Thyroid gland (tissue), 4 donors: ENCODE results near the gene FLAD1. TPM values are rescaled to one million over a fixed set of nuclear protein-coding genes. Genes with fewer than 3 reads are reported as not detected.

Experiments
- DNase-seq, 2 donors: peaks; one replicate each; pipeline ENCODE4 v3.0.0-alpha.2; 2019
- H3K27ac ChIP-seq, 3 donors: fragments of 200-600 bp; sonication (generic); 1 replicate in 2 of 3; 2 replicates in 1 of 3; pipeline ENCODE4 v1.5.1; 2016 to 2019; ENCODE audit warnings: mild to moderate bottlenecking in 1 of 3, moderate library complexity in 1 of 3
- H3K27me3 ChIP-seq: fragments of 200-600 bp; sonication (generic); one replicate; pipeline ENCODE4 v1.5.1; 2019
- H3K36me3 ChIP-seq, 2 donors: fragments of 200-600 bp; sonication (generic); one replicate each; pipeline ENCODE4 v1.5.1; 2016 to 2019
- H3K4me1 ChIP-seq, 2 donors: fragments of 200-600 bp; sonication (generic); one replicate each; pipeline ENCODE4 v1.5.1; 2017 to 2019
- H3K4me3 ChIP-seq, 3 donors: fragments of 200-600 bp; sonication (generic); replicated peaks in 1 of 3; 1 replicate in 2 of 3; 2 replicates in 1 of 3; pipeline ENCODE4 v1.5.1; 2016; ENCODE audit warnings: mild to moderate bottlenecking in 1 of 3
- H3K9me3 ChIP-seq: fragments of 200-600 bp; sonication (generic); one replicate; pipeline ENCODE4 v1.5.1; 2017
- POLR2A ChIP-seq, 2 donors: fragments of 450-650 bp; IDR thresholded peaks; one replicate each; pipeline ENCODE4 v1.6.1; 2017; ENCODE audit warnings: antibody characterized with exemption in 2 of 2, mild to moderate bottlenecking in 2 of 2, moderate library complexity in 1 of 2
- WGBS, 2 donors: methylation state at CpG; one replicate each; pipeline ENCODE4 v1.1.5; 2017; 5-methylcytosine and 5-hydroxymethylcytosine counted together
- intact Hi-C: fragments of 100-400 bp; cut with DNase I; formaldehyde crosslinking; loops from one replicate; pipeline ENCODE4 v1.15.1; 2023
- total RNA-seq, 4 donors: library from RNA; depleted of rRNA; stranded (reverse); fragments of >200 nt; gene quantifications; one replicate each; pipeline ENCODE4 v1.2.3, GENCODE V29; 2016
- TF ChIP-seq, protein P1 (sequence below), 6 experiments: fragments of 200-600 bp in 3 of 6; fragments of 450-650 bp in 3 of 6; sonication (generic) in 3 of 6; IDR thresholded peaks; one replicate each; pipeline ENCODE4 v1.5.1; 2016 to 2019; ENCODE audit warnings: antibody characterized with exemption in 6 of 6, mild to moderate bottlenecking in 2 of 6, inconsistent platforms in 1 of 6, moderate library complexity in 1 of 6

The FLAD1 gene
- total RNA-seq, 4 donors from 2014 or later, result 24.1 to 39.3 (median 31.1) TPM

DNA sequence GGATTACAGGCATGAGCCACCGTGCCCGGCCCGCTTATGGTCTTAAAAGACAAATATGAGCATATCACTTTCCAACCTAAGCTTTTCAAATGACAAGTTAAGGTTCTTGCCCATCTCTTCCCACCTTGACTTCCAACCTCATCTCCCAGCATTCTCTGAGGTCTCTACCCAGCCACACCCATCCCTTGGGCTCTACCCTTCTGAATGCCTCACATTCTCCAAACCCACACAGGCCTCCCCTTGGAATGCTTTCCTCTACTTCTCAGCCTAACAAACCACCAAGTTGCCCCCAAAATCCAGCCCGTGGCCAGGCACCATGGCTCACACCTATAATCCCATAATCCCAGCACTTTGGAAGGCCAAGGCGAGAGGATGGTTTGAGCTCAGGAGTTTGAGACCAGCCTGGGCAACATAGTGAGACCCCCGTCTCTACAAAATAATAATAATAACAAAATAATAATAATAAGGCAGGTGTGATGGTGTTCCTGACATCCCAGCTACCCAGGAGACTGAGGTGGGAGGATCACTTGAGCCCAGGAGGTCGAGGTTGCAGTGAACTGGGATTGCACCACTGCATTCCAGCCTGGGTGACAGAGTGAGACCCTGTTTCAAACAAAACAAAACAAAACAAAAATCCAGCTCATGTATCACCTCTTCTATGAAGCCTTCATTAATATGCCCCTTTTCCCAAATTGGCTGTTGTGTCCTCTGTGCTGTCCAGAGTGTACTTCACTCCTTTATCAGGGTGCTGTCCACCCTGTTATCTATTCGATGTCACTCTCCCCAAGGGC is 39.2 kb downstream of the FLAD1 start:
- Histone ChIP-seq H3K4me3 (no peak overlapping the region), H3K9me3 (no peaks in the 10 kb centered on the region), H3K36me3 (no peaks in the 10 kb centered on the region), H3K27me3 (no peaks in the 10 kb centered on the region), H3K4me1 (peaks cover 24 to 33% of the 10 kb centered on the region in 2 donors), H3K27ac (no peak overlapping the region)
- intact Hi-C loops, result no loop called here
- no peak for TF ChIP-seq POLR2A (IDR thresholded peaks at IDR 0.05)
- TF ChIP-seq, protein P1, sequence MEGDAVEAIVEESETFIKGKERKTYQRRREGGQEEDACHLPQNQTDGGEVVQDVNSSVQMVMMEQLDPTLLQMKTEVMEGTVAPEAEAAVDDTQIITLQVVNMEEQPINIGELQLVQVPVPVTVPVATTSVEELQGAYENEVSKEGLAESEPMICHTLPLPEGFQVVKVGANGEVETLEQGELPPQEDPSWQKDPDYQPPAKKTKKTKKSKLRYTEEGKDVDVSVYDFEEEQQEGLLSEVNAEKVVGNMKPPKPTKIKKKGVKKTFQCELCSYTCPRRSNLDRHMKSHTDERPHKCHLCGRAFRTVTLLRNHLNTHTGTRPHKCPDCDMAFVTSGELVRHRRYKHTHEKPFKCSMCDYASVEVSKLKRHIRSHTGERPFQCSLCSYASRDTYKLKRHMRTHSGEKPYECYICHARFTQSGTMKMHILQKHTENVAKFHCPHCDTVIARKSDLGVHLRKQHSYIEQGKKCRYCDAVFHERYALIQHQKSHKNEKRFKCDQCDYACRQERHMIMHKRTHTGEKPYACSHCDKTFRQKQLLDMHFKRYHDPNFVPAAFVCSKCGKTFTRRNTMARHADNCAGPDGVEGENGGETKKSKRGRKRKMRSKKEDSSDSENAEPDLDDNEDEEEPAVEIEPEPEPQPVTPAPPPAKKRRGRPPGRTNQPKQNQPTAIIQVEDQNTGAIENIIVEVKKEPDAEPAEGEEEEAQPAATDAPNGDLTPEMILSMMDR (IDR thresholded peaks at IDR 0.05), result no peak
- no peak for DNase-seq
- 67 to 83% methylated on average over 8 of the region's 8 CpGs for WGBS, 2 donors

DNA sequence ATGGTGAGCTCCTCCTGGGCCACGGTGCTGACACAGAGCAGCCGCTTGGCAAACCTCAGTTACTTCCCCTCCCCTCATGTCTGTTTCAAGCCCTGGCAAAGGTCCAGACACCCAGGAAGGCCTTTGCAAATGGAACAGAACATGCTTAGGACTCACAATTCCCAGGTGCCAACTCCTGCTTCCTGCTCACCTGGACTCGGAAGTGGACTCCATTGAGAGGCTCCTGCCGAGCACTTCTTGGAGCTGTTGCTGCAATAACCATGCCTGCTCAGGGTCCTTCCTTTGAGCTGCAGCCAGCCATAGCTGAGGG is 39.7 kb downstream of the FLAD1 start:
- WGBS, 2 donors, result 26 to 47% methylated on average over 4 of the region's 4 CpGs
- Histone ChIP-seq H3K27ac (no peak overlapping the region), H3K4me3 (no peak overlapping the region), H3K4me1 (peaks cover 20 to 27% of the 10 kb centered on the region in 2 donors), H3K36me3 (no peaks in the 10 kb centered on the region), H3K27me3 (no peaks in the 10 kb centered on the region), H3K9me3 (no peaks in the 10 kb centered on the region)
- DNase-seq, result peak; percentile 75 to 88
- no peak for TF ChIP-seq POLR2A (IDR thresholded peaks at IDR 0.05)
- TF ChIP-seq, protein P1 (IDR thresholded peaks at IDR 0.05), result no peak
- intact Hi-C loops, result no loop called here

DNA sequence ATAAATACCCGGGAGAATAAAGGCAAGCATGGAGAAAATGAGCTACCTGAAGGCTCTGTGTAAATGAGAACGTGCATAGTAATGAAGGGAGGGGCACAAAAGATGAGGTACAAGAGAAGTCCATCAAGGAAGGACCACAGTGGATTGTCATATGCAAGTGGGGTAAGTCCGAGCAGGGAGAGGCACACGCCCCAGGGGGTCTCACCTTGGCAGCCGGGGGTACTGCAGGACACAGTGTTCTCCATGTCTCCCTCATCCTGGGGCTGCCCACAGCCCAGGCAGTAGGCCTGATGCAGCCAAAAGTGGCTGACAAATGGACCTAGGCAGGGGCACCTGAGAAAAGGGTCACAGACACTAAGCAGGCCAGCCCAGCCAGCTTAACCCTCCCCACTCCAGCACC is 40.5 kb downstream of the FLAD1 start:
- Histone ChIP-seq H3K27me3 (no peaks in the 10 kb centered on the region), H3K36me3 (no peaks in the 10 kb centered on the region), H3K4me3 (no peak overlapping the region), H3K4me1 (peaks cover 13 to 20% of the 10 kb centered on the region in 2 donors), H3K27ac (no peak overlapping the region), H3K9me3 (no peaks in the 10 kb centered on the region)
- intact Hi-C loops, result no loop called here
- 80 to 83% methylated on average over 5 of the region's 5 CpGs for WGBS, 2 donors
- no peak for DNase-seq
- no peak for TF ChIP-seq POLR2A (IDR thresholded peaks at IDR 0.05)
- TF ChIP-seq, protein P1 (IDR thresholded peaks at IDR 0.05), result no peak

DNA sequence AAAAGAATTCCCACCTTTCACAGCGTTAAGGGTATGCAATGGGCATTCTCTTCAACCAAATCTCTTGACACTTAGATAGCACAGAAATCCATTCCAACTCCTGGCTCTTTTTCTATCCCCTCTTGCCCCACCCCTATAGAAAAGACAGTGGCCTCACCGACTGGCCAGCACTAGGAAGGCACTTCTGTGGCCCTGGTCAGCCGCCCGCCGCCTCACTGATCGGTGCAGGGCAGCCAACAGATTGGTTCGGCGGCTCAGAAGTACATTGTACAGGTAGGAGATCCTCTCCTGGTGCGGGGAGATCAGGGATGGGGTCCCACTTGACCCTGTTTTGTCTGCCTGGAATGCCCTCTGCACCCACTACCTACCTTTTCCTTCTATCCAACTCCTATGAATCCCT is 41.2 kb downstream of the FLAD1 start:
- 87 to 90% methylated on average over 9 of the region's 9 CpGs for WGBS, 2 donors
- intact Hi-C loops, result no loop called here
- Histone ChIP-seq H3K27me3 (no peaks in the 10 kb centered on the region), H3K9me3 (no peaks in the 10 kb centered on the region), H3K4me1 (peaks cover 6 to 13% of the 10 kb centered on the region in 2 donors), H3K4me3 (no peak overlapping the region), H3K27ac (no peak overlapping the region), H3K36me3 (no peaks in the 10 kb centered on the region)
- DNase-seq, result no peak
- TF ChIP-seq POLR2A (IDR thresholded peaks at IDR 0.05), result no peak
- TF ChIP-seq, protein P1 (IDR thresholded peaks at IDR 0.05), result no peak

DNA sequence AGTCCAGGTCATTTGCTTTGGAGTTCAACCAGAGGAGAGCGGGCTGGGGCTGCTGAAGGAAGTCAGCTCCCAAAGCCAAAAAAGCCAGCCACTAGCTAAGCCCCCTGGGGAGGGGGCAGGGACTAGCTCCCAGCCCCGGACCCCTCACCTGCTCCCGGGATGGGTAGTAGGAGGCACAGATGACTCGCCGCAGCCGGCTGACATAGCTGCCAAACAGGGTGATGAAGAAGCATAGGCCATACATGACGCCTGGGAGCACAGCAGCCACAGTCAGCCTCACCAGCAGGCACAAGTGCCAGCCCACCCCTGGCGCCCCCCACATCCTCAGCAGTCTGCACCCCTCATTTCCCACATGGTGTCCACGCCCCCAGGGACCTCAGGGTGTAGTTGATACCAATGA is 43.0 kb downstream of the FLAD1 start:
- no peak for TF ChIP-seq POLR2A (IDR thresholded peaks at IDR 0.05)
- TF ChIP-seq, protein P1 (IDR thresholded peaks at IDR 0.05), result no peak
- intact Hi-C loops, result no loop called here
- no peaks in the 10 kb centered on the region for H3K36me3 ChIP-seq
- H3K4me1 ChIP-seq, result peaks cover 6% of the 10 kb centered on the region in 2 donors
- no peak overlapping the region for H3K4me3 ChIP-seq
- no peaks in the 10 kb centered on the region for H3K9me3 ChIP-seq
- WGBS, 2 donors, result 70 to 77% methylated on average over 7 to 9 of the region's 9 CpGs
- DNase-seq, result no peak
- no peak overlapping the region for H3K27ac ChIP-seq
- no peaks in the 10 kb centered on the region for H3K27me3 ChIP-seq
